Measurements from ENCODE around the gene OR8A1. TPM values are rescaled to one million over a fixed set of nuclear protein-coding genes. Genes with fewer than 3 reads are reported as not detected.

The OR8A1 gene
- total RNA-seq, 1 donor from 2014 or later = 0.46 TPM

DNA sequence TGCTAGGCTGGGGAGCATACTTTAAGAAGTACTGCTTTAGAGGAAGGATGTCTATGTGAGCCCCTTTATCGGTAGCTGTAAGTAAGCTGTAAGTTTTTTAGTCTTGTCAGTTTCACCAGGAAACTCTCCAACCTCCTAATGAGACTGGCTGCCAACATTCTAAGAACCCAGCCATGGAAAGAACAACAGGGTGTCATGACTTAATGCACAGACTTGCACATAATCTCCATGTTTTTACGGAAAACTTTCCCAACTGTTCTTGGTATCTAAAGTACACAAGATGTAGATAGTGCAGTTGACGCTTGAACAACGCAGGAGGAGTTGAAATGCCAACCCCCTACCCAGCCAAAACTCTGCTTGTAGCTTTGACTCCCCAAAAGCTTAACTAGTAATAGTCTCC is 9.0 kb downstream of the OR8A1 start:
- H3K27ac Mint-ChIP-seq (ENCODE audit: unreplicated experiment) = no peak overlapping the region
- no peaks in the 10 kb centered on the region for H3K9me3 Mint-ChIP-seq (ENCODE audit: unreplicated experiment)
- H3K27me3 Mint-ChIP-seq (ENCODE audit: unreplicated experiment) = peaks cover 2% of the 10 kb centered on the region
- no peak for DNase-seq (ENCODE audit: low spot score)
- peaks cover 28% of the 10 kb centered on the region for H3K4me1 Mint-ChIP-seq (ENCODE audit: unreplicated experiment)
- H3K36me3 Mint-ChIP-seq (ENCODE audit: low read depth, unreplicated experiment) = no peaks in the 10 kb centered on the region
- TF ChIP-seq, protein P1, sequence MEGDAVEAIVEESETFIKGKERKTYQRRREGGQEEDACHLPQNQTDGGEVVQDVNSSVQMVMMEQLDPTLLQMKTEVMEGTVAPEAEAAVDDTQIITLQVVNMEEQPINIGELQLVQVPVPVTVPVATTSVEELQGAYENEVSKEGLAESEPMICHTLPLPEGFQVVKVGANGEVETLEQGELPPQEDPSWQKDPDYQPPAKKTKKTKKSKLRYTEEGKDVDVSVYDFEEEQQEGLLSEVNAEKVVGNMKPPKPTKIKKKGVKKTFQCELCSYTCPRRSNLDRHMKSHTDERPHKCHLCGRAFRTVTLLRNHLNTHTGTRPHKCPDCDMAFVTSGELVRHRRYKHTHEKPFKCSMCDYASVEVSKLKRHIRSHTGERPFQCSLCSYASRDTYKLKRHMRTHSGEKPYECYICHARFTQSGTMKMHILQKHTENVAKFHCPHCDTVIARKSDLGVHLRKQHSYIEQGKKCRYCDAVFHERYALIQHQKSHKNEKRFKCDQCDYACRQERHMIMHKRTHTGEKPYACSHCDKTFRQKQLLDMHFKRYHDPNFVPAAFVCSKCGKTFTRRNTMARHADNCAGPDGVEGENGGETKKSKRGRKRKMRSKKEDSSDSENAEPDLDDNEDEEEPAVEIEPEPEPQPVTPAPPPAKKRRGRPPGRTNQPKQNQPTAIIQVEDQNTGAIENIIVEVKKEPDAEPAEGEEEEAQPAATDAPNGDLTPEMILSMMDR (IDR thresholded peaks at IDR 0.05; ENCODE audit: unreplicated experiment) = no peak
- no peak overlapping the region for H3K4me3 Mint-ChIP-seq (ENCODE audit: unreplicated experiment)

DNA sequence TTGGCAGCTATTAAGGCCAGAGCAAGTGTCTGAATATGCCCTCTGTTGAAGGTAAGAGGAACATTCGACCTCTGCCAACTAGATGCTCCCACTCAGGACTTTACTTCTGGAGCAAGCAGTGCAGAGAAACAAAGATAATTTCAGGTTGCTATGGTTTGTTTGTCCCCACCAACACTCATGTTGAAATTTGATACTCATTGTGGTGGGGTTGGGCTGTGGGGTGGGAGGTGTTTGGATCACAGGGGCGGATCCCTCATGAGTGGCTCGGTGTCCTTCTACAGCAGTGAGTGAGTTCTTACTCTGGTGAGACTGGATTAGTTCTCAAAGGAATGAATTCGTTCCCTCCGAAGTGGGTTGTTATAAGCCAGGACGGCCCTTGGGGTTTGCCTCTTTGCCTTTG is 12.0 kb downstream of the OR8A1 start:
- Mint-ChIP-seq H3K27me3 (ENCODE audit: unreplicated experiment) (peaks cover 2% of the 10 kb centered on the region), H3K27ac (ENCODE audit: unreplicated experiment) (no peak overlapping the region), H3K36me3 (ENCODE audit: low read depth, unreplicated experiment) (no peaks in the 10 kb centered on the region), H3K4me3 (ENCODE audit: unreplicated experiment) (no peak overlapping the region), H3K9me3 (ENCODE audit: unreplicated experiment) (no peaks in the 10 kb centered on the region), H3K4me1 (ENCODE audit: unreplicated experiment) (peaks cover 31% of the 10 kb centered on the region)
- no peak for DNase-seq (ENCODE audit: low spot score)
- TF ChIP-seq, protein P1 (IDR thresholded peaks at IDR 0.05; ENCODE audit: unreplicated experiment) = no peak

DNA sequence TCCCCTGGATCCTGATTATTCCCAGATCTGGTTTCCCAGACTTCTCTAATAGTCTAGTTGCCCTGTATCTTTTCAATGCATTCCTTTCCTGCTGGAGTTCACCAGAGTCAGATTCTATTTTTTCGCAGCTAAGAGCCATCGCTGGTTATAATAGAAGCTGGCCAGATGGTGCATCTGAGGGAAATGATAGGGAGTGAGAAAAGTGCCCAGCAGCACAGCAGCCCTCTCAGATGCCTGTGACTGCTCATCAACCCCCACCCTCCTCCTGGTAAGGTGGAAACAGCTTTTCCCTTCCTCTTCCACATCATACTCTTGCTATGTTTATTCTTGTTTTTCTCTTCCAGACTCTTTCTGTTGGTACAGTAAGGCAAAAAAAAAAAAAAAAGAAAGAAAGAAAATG is 12.8 kb downstream of the OR8A1 start:
- TF ChIP-seq, protein P1 (IDR thresholded peaks at IDR 0.05; ENCODE audit: unreplicated experiment) = no peak
- Mint-ChIP-seq H3K36me3 (ENCODE audit: low read depth, unreplicated experiment) (no peaks in the 10 kb centered on the region), H3K4me3 (ENCODE audit: unreplicated experiment) (no peak overlapping the region), H3K9me3 (ENCODE audit: unreplicated experiment) (no peaks in the 10 kb centered on the region), H3K27me3 (ENCODE audit: unreplicated experiment) (peaks cover 2% of the 10 kb centered on the region), H3K4me1 (ENCODE audit: unreplicated experiment) (peaks cover 31% of the 10 kb centered on the region), H3K27ac (ENCODE audit: unreplicated experiment) (no peak overlapping the region)
- DNase-seq (ENCODE audit: low spot score) = no peak

- H3K27me3 Mint-ChIP-seq (ENCODE audit: unreplicated experiment) = no peaks in the 10 kb centered on the region
- TF ChIP-seq, protein P1 (IDR thresholded peaks at IDR 0.05; ENCODE audit: unreplicated experiment) = no peak
- H3K4me1 Mint-ChIP-seq (ENCODE audit: unreplicated experiment) = peaks cover 30% of the 10 kb centered on the region
- no peaks in the 10 kb centered on the region for H3K9me3 Mint-ChIP-seq (ENCODE audit: unreplicated experiment)
- H3K27ac Mint-ChIP-seq (ENCODE audit: unreplicated experiment) = no peak overlapping the region
- no peaks in the 10 kb centered on the region for H3K36me3 Mint-ChIP-seq (ENCODE audit: low read depth, unreplicated experiment)
- DNase-seq (ENCODE audit: low spot score) = no peak
- H3K4me3 Mint-ChIP-seq (ENCODE audit: unreplicated experiment) = no peak overlapping the region
Measured at GRCh38 chr11:124583781-124584180, 14.0 kb downstream of the OR8A1 start.

DNA sequence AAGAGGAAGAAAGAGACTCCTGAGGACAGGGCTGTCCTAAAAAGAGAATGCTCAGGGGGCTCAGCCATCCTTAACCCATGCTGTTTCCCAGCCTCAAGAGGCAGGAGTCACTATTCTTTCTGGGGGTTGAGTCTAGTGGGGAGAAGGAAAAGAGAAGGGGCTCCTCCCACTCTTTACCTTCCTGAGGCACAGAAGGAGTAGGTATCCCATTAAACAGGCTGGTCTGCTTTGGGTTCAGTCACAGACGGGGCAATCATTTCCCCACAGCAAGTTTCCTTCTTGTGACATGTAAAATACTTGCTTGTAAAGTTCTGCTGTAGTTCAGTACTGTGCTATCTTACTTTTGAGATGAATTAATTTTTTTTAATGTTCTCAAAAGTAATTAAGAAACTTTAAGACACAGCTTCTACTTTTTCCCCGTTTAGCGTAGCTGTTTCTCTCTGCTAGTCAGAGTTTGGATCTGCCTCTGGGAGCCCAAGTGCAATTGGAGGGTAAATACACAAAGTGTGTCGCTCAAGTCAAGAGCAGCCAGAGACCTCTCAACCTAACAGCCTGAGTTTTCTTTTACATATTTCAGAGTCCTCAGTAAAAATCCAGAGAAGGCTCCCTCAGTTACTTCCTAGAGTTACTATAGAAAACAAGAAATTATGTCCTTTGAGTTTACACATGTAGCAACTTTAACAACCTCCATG is 15.0 kb downstream of the OR8A1 start:
- DNase-seq (ENCODE audit: low spot score) = no peak
- Mint-ChIP-seq H3K9me3 (ENCODE audit: unreplicated experiment) (no peaks in the 10 kb centered on the region), H3K4me3 (ENCODE audit: unreplicated experiment) (no peak overlapping the region), H3K27ac (ENCODE audit: unreplicated experiment) (no peak overlapping the region), H3K36me3 (ENCODE audit: low read depth, unreplicated experiment) (no peaks in the 10 kb centered on the region), H3K27me3 (ENCODE audit: unreplicated experiment) (no peaks in the 10 kb centered on the region), H3K4me1 (ENCODE audit: unreplicated experiment) (peaks cover 27% of the 10 kb centered on the region)
- TF ChIP-seq, protein P1 (IDR thresholded peaks at IDR 0.05; ENCODE audit: unreplicated experiment) = no peak

All from endothelial cell (in vitro differentiated cells).